KOPT-K1 (cell line): ENCODE results near the gene DRC3.
"Not testable (repeated sequence)": the region's sequence is repeated elsewhere in the genome, so short reads cannot be mapped to it uniquely, and the experiment has no call there.

ENCODE experiments used
- H3K27ac ChIP-seq: fragments of 200-600 bp; sonication (generic); 2 replicates; pipeline ENCODE4 v1.5.1; 2016; ENCODE audit warnings: antibody characterized with exemption, mild to moderate bottlenecking, low read depth, low read length; ENCODE audit not compliant: poor library complexity, severe bottlenecking
- H3K36me3 ChIP-seq: fragments of 200-600 bp; sonication (generic); 2 replicates; pipeline ENCODE4 v1.5.1; 2017; ENCODE audit warnings: antibody characterized with exemption, mild to moderate bottlenecking, low read length, moderate library complexity; ENCODE audit not compliant: insufficient read depth
- H3K9me3 ChIP-seq: fragments of 200-600 bp; sonication (generic); 2 replicates; pipeline ENCODE4 v1.5.1; 2017; ENCODE audit warnings: antibody characterized with exemption, low read length, mild to moderate bottlenecking; ENCODE audit not compliant: insufficient read depth, poor library complexity, severe bottlenecking

Gene DRC3

GRCh38 chr17:17937201-17937853 lies 35.3 kb upstream of the DRC3 start:
- H3K9me3 ChIP-seq = no peaks in the 10 kb centered on the region
- no peaks in the 10 kb centered on the region for H3K36me3 ChIP-seq
- H3K27ac ChIP-seq = no peak overlapping the region

- Histone ChIP-seq H3K9me3 (no peaks in the 10 kb centered on the region), H3K36me3 (no peaks in the 10 kb centered on the region), H3K27ac (no peak overlapping the region)
These were observed 34.7 kb upstream of the DRC3 start for GRCh38 chr17:17937958-17938357.

GRCh38 chr17:17938388-17939107 lies 34.1 kb upstream of the DRC3 start:
- Histone ChIP-seq H3K9me3 (no peaks in the 10 kb centered on the region), H3K27ac (no peak overlapping the region), H3K36me3 (no peaks in the 10 kb centered on the region)

GRCh38 chr17:17939941-17940340 lies 32.7 kb upstream of the DRC3 start:
- not testable (repeated sequence) for H3K36me3 ChIP-seq, H3K27ac ChIP-seq, H3K9me3 ChIP-seq

- H3K36me3 ChIP-seq = no peaks in the 10 kb centered on the region
- no peak overlapping the region for H3K27ac ChIP-seq
- no peaks in the 10 kb centered on the region for H3K9me3 ChIP-seq
These were observed 32.2 kb upstream of the DRC3 start for GRCh38 chr17:17940441-17940911.

- no peak overlapping the region for H3K27ac ChIP-seq
- H3K36me3 ChIP-seq = no peaks in the 10 kb centered on the region
- no peaks in the 10 kb centered on the region for H3K9me3 ChIP-seq
These were observed 31.6 kb upstream of the DRC3 start for GRCh38 chr17:17941015-17941414.

- Histone ChIP-seq H3K9me3 (no peaks in the 10 kb centered on the region), H3K27ac (no peak overlapping the region), H3K36me3 (no peaks in the 10 kb centered on the region)
These were observed 29.8 kb upstream of the DRC3 start for GRCh38 chr17:17942846-17943245.

GRCh38 chr17:17943281-17943984 lies 29.2 kb upstream of the DRC3 start:
- Histone ChIP-seq H3K27ac (no peak overlapping the region), H3K9me3 (no peaks in the 10 kb centered on the region), H3K36me3 (no peaks in the 10 kb centered on the region)

- H3K9me3 ChIP-seq = no peaks in the 10 kb centered on the region
- H3K27ac ChIP-seq = no peak overlapping the region
- no peaks in the 10 kb centered on the region for H3K36me3 ChIP-seq
These were observed 28.4 kb upstream of the DRC3 start for GRCh38 chr17:17944242-17944641.

GRCh38 chr17:17944743-17945142 lies 27.9 kb upstream of the DRC3 start:
- Histone ChIP-seq H3K9me3 (no peaks in the 10 kb centered on the region), H3K36me3 (no peaks in the 10 kb centered on the region), H3K27ac (no peak overlapping the region)

GRCh38 chr17:17946093-17946492 lies 26.6 kb upstream of the DRC3 start:
- Histone ChIP-seq H3K9me3 (no peaks in the 10 kb centered on the region), H3K27ac (no peak overlapping the region), H3K36me3 (no peaks in the 10 kb centered on the region)

- Histone ChIP-seq H3K36me3 (no peaks in the 10 kb centered on the region), H3K27ac (no peak overlapping the region), H3K9me3 (no peaks in the 10 kb centered on the region)
These were observed 25.4 kb upstream of the DRC3 start for GRCh38 chr17:17947309-17947708.

- no peaks in the 10 kb centered on the region for H3K36me3 ChIP-seq
- H3K9me3 ChIP-seq = no peaks in the 10 kb centered on the region
- no peak overlapping the region for H3K27ac ChIP-seq
These were observed 24.7 kb upstream of the DRC3 start for GRCh38 chr17:17947966-17948365.

GRCh38 chr17:17950347-17950746 lies 22.3 kb upstream of the DRC3 start:
- Histone ChIP-seq H3K36me3 (no peaks in the 10 kb centered on the region), H3K9me3 (no peaks in the 10 kb centered on the region), H3K27ac (no peak overlapping the region)

GRCh38 chr17:17950806-17951205 lies 21.9 kb upstream of the DRC3 start:
- H3K27ac ChIP-seq = no peak overlapping the region
- H3K36me3 ChIP-seq = no peaks in the 10 kb centered on the region
- H3K9me3 ChIP-seq = no peaks in the 10 kb centered on the region
